Motor neuron (in vitro differentiated cells): ENCODE data around the gene PPFIBP1. TPM values are rescaled to one million over a fixed set of nuclear protein-coding genes. Genes with fewer than 3 reads are reported as not detected.
"Not testable (repeated sequence)": the region's sequence is repeated elsewhere in the genome, so short reads cannot be mapped to it uniquely, and the experiment has no call there.

Source experiments
- ATAC-seq, 8 experiments: fragments of 200-7000 bp; cut with Tn5 transposase; replicated peaks in 6 of 8; 2 replicates each; pipeline ENCODE4 v1.8.0; 2021; ENCODE audit warnings: mild to moderate bottlenecking in 8 of 8, moderate library complexity in 8 of 8
- H3K27ac ChIP-seq, 2 donors: fragments of 250-450 bp; sonication (Bioruptor Pico); 2 replicates each; pipeline ENCODE4 v1.9.0; 2021; ENCODE audit warnings: antibody characterized with exemption in 2 of 2, mild to moderate bottlenecking in 2 of 2, moderate library complexity in 1 of 2
- H3K4me1 ChIP-seq, 2 donors: fragments of 250-450 bp; sonication (Bioruptor Pico); replicated peaks in 1 of 2; 2 replicates each; pipeline ENCODE4 v1.6.1; 2021; ENCODE audit warnings: antibody characterized with exemption in 2 of 2, mild to moderate bottlenecking in 2 of 2, moderate library complexity in 1 of 2
- H3K4me3 ChIP-seq, 5 donors: fragments of 250-450 bp; sonication (Bioruptor Pico); 2 replicates each; pipeline ENCODE4 v1.9.0; 2021; ENCODE audit warnings: antibody characterized with exemption in 5 of 5, mild to moderate bottlenecking in 5 of 5, moderate library complexity in 4 of 5
- WGBS, 10 experiments: fragments of 450-650 bp; shearing (Covaris generic); methylation state at CpG; one replicate each; pipeline ENCODE4 v1.0.0; 2022; 5-methylcytosine and 5-hydroxymethylcytosine counted together
- in situ Hi-C, 9 experiments: fragments of 400-800 bp; cut with MboI; loops; one replicate each; pipeline ENCODE4 v1.15.0; 2021; ENCODE audit warnings: low sequenced_read_pairs in 9 of 9, low pct_unique_long_range_greater_than_20kb in 2 of 9; ENCODE audit not compliant: unreplicated experiment in 9 of 9
- total RNA-seq, 8 experiments: library from RNA; unstranded; fragments of 300-600 nt; gene quantifications; 2 replicates each; pipeline versions ENCODE4 v1.2.3 to v1.2.4, GENCODE V29; 2022

The PPFIBP1 gene
- total RNA-seq, 8 experiments from 2014 or later: 15.9 to 205 (median 49.4) TPM

GRCh38 chr12:27535318-27535717, 11.3 kb downstream of the PPFIBP1 start:
- WGBS, 10 experiments: 90 to 100% (median 100%) methylated on average over 1 to 6 of the region's 6 CpGs; no CpG with 5 or more reads in 3 of the 10 experiments
- Histone ChIP-seq H3K27ac (no peak overlapping the region), H3K4me3 (no peak overlapping the region), H3K4me1 (no peaks in the 10 kb centered on the region)
- in situ Hi-C loops: no loop called here
- no peak for ATAC-seq

DNA sequence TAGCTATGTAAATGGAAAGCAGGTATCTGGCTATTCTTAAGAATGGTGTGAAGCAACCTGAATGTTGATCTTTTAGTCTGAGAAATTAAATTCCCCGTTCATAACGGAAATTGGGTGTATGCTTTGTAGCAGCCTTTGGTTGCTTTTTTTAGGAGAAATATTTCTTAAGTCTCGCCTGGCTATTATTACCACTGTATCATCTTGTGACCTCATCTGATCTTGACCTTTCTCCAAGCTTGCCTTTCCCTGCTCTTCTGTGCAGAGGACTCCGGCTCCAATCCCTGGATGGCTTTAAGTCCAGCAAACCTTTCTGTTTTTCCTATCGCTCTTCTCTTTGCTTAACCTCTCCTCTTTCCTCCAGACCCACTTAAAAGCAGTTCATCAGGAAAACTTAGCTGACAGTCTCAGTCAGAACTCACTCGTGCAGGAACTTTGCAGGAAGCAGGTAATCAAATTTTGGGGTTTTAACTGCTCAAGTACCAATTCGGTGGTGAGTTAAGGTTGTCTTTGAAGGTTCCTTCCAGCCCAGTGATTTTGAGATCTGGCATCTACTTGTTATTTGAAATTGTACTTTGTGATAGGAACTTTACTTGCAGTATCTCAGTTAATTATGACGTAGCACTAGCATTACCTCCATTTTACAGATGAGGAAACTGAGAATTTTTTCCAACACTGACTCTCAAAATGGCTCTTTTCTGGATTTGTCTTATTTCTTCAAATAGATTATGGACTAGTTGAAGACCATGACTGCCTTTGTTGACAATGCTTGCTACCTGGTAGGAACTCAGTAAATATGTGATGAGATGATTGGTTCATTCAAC, 14.1 kb downstream of the PPFIBP1 start:
- Histone ChIP-seq H3K4me3 (no peak overlapping the region), H3K4me1 (no peaks in the 10 kb centered on the region), H3K27ac (no peak overlapping the region)
- ATAC-seq: no peak
- 41 to 100% (median 92%) methylated on average over 1 to 8 of the region's 8 CpGs for WGBS, 10 experiments
- in situ Hi-C loops: no loop called here

GRCh38 chr12:27539191-27539631, 15.2 kb downstream of the PPFIBP1 start:
- H3K27ac ChIP-seq: no peak overlapping the region
- H3K4me3 ChIP-seq: no peak overlapping the region
- 61 to 100% (median 92%) methylated on average over 1 to 4 of the region's 4 CpGs for WGBS, 10 experiments
- in situ Hi-C loops: no loop called here
- no peaks in the 10 kb centered on the region for H3K4me1 ChIP-seq
- ATAC-seq: no peak

GRCh38 chr12:27541031-27541719, 17.2 kb downstream of the PPFIBP1 start:
- peak in 1 of 8 experiments; percentile 35 for ATAC-seq

DNA sequence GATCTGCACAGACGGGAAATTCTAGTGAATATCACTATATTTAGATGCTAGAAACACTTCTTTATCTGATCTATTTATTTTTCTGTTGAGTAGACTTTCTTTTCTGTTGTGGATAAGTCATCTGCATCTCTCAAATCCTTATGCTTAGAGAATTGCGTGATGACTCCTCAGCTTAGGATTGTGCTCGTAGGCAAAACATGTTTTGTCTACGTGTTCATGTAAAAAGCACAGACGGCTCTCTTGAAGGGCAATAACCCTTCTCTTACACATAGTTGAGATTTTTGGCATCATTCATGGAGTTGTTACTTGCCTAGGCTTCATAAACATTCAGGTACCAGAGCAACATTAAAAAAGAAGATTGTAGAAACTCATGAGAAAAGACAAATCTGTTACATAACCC, 18.6 kb downstream of the PPFIBP1 start:
- H3K27ac ChIP-seq: no peak overlapping the region
- in situ Hi-C loops: no loop called here
- no peaks in the 10 kb centered on the region for H3K4me1 ChIP-seq
- WGBS, 10 experiments: 8 to 100% (median 91%) methylated on average over 1 to 5 of the region's 5 CpGs
- ATAC-seq: peak in 3 of 8 experiments; percentile 78 to 96 (median 92)
- H3K4me3 ChIP-seq: no peak overlapping the region

More at GRCh38 chr12:27541031-27541719, 17.2 kb downstream of the PPFIBP1 start:
- WGBS, 10 experiments: 64 to 100% (median 89%) methylated on average over 1 to 7 of the region's 8 CpGs; no CpG with 5 or more reads in 1 of the 10 experiments
- H3K27ac ChIP-seq: no peak overlapping the region
- H3K4me1 ChIP-seq: no peaks in the 10 kb centered on the region
- in situ Hi-C loops: no loop called here
- no peak overlapping the region for H3K4me3 ChIP-seq

GRCh38 chr12:27544858-27545257, 20.9 kb downstream of the PPFIBP1 start:
- in situ Hi-C loops, H3K4me3 ChIP-seq, H3K27ac ChIP-seq, ATAC-seq, H3K4me1 ChIP-seq: not testable (repeated sequence)
- 60 to 100% (median 100%) methylated on average over 1 of the region's 1 CpG; no CpG with 5 or more reads in 4 of the 10 experiments for WGBS, 10 experiments

GRCh38 chr12:27545665-27546064, 21.7 kb downstream of the PPFIBP1 start:
- Histone ChIP-seq H3K4me3 (no peak overlapping the region), H3K4me1 (no peaks in the 10 kb centered on the region), H3K27ac (no peak overlapping the region)
- in situ Hi-C loops: no loop called here
- 81 to 100% (median 100%) methylated on average over 1 to 7 of the region's 9 CpGs for WGBS, 10 experiments
- no peak for ATAC-seq

- in situ Hi-C loops: no loop called here
- Histone ChIP-seq H3K4me3 (no peak overlapping the region), H3K27ac (no peak overlapping the region), H3K4me1 (no peaks in the 10 kb centered on the region)
- ATAC-seq: peak in 1 of 8 experiments; percentile 8
- WGBS, 10 experiments: 0 to 100% (median 92%) methylated on average over 1 to 5 of the region's 5 CpGs; no CpG with 5 or more reads in 3 of the 10 experiments
These were observed 23.6 kb downstream of the PPFIBP1 start for GRCh38 chr12:27547592-27547991.

GRCh38 chr12:27548301-27549199, 24.5 kb downstream of the PPFIBP1 start:
- ATAC-seq: no peak
- no peak overlapping the region for H3K27ac ChIP-seq
- in situ Hi-C loops: no loop called here

DNA sequence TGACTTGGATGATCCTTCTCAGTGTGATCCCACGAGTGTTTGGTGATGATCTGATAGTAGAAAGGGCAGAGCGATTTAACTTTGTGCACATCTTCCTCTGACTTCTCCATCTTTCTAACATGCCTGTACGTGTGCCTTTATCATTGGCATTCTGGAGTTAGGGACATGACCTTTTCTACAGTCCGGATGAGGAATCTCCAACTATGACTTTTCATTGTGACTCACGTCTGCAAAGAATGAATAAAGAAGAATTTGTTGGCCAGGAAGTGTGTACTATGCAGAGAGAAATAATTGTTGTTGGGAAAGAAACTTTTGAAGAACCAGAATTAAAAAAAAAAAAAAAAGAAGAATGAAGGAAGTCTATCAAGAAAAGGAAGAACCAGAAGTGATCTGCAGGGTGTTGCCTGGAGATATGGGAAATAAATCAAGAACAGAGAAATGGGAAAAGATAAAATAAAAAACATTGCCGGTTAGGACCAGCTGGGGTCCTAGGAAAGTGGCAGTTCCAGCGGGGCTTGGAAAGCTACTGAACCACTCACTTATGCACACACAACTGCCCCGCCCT, 25.3 kb downstream of the PPFIBP1 start:
- Histone ChIP-seq H3K4me3 (no peak overlapping the region), H3K27ac (no peak overlapping the region), H3K4me1 (peaks cover under 1 to 6% of the 10 kb centered on the region in 2 donors)
- WGBS, 10 experiments: 0 to 89% (median 82%) methylated on average over 2 to 7 of the region's 8 CpGs
- in situ Hi-C loops: no loop called here
- peak in 3 of 8 experiments; percentile 26 to 75 (median 74) for ATAC-seq

More at GRCh38 chr12:27548301-27549199, 24.5 kb downstream of the PPFIBP1 start:
- no peak overlapping the region for H3K4me3 ChIP-seq
- H3K4me1 ChIP-seq: no peaks in the 10 kb centered on the region
- 83 to 100% (median 90%) methylated on average over 2 to 5 of the region's 8 CpGs; no CpG with 5 or more reads in 1 of the 10 experiments for whole genome bisulfite sequencing, 10 experiments

- peak in 6 of 8 experiments; percentile 21 to 86 (median 58) for ATAC-seq
- WGBS, 10 experiments: 0 to 100% (median 70%) methylated on average over 1 to 9 of the region's 12 CpGs; no CpG with 5 or more reads in 1 of the 10 experiments
- no peak overlapping the region for H3K4me3 ChIP-seq
- in situ Hi-C loops: no loop called here
- H3K27ac ChIP-seq: no peak overlapping the region
- peaks cover 8 to 13% of the 10 kb centered on the region in 2 donors for H3K4me1 ChIP-seq
These were observed 26.0 kb downstream of the PPFIBP1 start for GRCh38 chr12:27549801-27550652.

GRCh38 chr12:27550653-27550975, 26.6 kb downstream of the PPFIBP1 start:
- no peak for ATAC-seq
- 33 to 100% (median 89%) methylated on average over 1 to 4 of the region's 4 CpGs; no CpG with 5 or more reads in 3 of the 10 experiments for WGBS, 10 experiments
- in situ Hi-C loops: no loop called here
- no peak overlapping the region for H3K4me3 ChIP-seq
- H3K4me1 ChIP-seq: peaks cover 13 to 18% of the 10 kb centered on the region in 2 donors
- no peak overlapping the region for H3K27ac ChIP-seq
